HEK293 (cell line): ENCODE measurements around the gene CTBP1.

Experiments used
- CTCF ChIA-PET: fragments of 350-600 bp; formaldehyde crosslinking; extraction: SDS; loops from one replicate; lab custom pipeline; 2021; ENCODE audit warnings: antibody characterized with exemption; lab: Yijun Ruan, JAX
- POLR2A ChIA-PET: fragments of 300-600 bp; formaldehyde crosslinking; extraction: SDS; loops from one replicate; lab custom pipeline; 2020; ENCODE audit warnings: antibody characterized with exemption, inconsistent platforms; lab: Yijun Ruan, JAX
- H3K27ac ChIP-seq: fragments of 200-500 bp; sonication (Bioruptor generic); 2 replicates; pipeline ENCODE4 v1.5.1; 2014; ENCODE audit warnings: low read depth, low read length, control low read depth, inconsistent platforms; ENCODE audit errors: extremely low read depth
- H3K36me3 ChIP-seq, 2 experiments: fragments of 200-500 bp in 1 of 2; sonication (Bioruptor generic) in 1 of 2; 1 replicate in 1 of 2; 2 replicates in 1 of 2; pipeline ENCODE4 v1.5.1; 2014 to 2017; ENCODE audit warnings: inconsistent platforms in 2 of 2, low read length in 2 of 2; ENCODE audit not compliant: control insufficient read depth in 2 of 2, insufficient read depth in 1 of 2
- H3K4me1 ChIP-seq: fragments of 200-500 bp; sonication (Bioruptor generic); 2 replicates; pipeline ENCODE4 v1.5.1; 2014; ENCODE audit warnings: mild to moderate bottlenecking, low read length, inconsistent platforms; ENCODE audit not compliant: control insufficient read depth, insufficient read depth
- H3K4me3 ChIP-seq: 2 replicates; pipeline ENCODE4 v1.5.1; 2011; ENCODE audit warnings: low read depth, mild to moderate bottlenecking, control low read depth, low read length, moderate library complexity
- H3K9me3 ChIP-seq: fragments of 200-500 bp; sonication (Bioruptor generic); 2 replicates; pipeline ENCODE4 v1.5.1; 2014; ENCODE audit warnings: low read depth, low read length, inconsistent platforms; ENCODE audit not compliant: control insufficient read depth, insufficient read depth
- FEZF1 ChIP-seq: fragments of 450-650 bp; formaldehyde crosslinking; IDR thresholded peaks from 2 replicates; pipeline ENCODE4 v1.5.1; 2016; ENCODE audit warnings: missing biosample characterization, missing genetic modification characterization
- SCRT1 ChIP-seq: fragments of 450-650 bp; formaldehyde crosslinking; IDR thresholded peaks from 2 replicates; pipeline ENCODE4 v1.5.1; 2016; ENCODE audit warnings: missing biosample characterization, missing genetic modification characterization, borderline replicate concordance
- SETDB1 ChIP-seq: IDR thresholded peaks from one replicate; pipeline ENCODE4 v1.6.1; 2017; ENCODE audit warnings: mild to moderate bottlenecking, low read length, moderate library complexity, mixed read lengths; ENCODE audit not compliant: insufficient read length
- SP2 ChIP-seq: fragments of 450-650 bp; formaldehyde crosslinking; IDR thresholded peaks from 2 replicates; pipeline ENCODE4 v1.5.1; 2016; ENCODE audit warnings: missing biosample characterization, missing genetic modification characterization
- ZIC2 ChIP-seq: fragments of 450-650 bp; formaldehyde crosslinking; IDR thresholded peaks from 2 replicates; pipeline ENCODE4 v1.5.1; 2016; ENCODE audit warnings: missing biosample characterization, missing genetic modification characterization
- ZNF121 ChIP-seq: fragments of 450-650 bp; formaldehyde crosslinking; IDR thresholded peaks from 2 replicates; pipeline ENCODE4 v1.5.1; 2016; ENCODE audit warnings: missing biosample characterization, missing genetic modification characterization
- ZNF426 ChIP-seq: fragments of 450-650 bp; formaldehyde crosslinking; IDR thresholded peaks from 2 replicates; pipeline ENCODE4 v1.5.1; 2017; ENCODE audit warnings: missing biosample characterization, missing genetic modification characterization, mild to moderate bottlenecking, inconsistent platforms, moderate library complexity
- ZNF433 ChIP-seq: fragments of 450-650 bp; formaldehyde crosslinking; IDR thresholded peaks from 2 replicates; pipeline ENCODE4 v1.5.1; 2016; ENCODE audit warnings: missing biosample characterization, missing genetic modification characterization, low read depth
- ZNF558 ChIP-seq: fragments of 450-650 bp; formaldehyde crosslinking; IDR thresholded peaks from 2 replicates; pipeline ENCODE4 v1.5.1; 2016; ENCODE audit warnings: missing biosample characterization, missing genetic modification characterization
- ZNF610 ChIP-seq: fragments of 450-650 bp; formaldehyde crosslinking; IDR thresholded peaks from 2 replicates; pipeline ENCODE4 v1.5.1; 2016; ENCODE audit warnings: missing biosample characterization, missing genetic modification characterization, borderline replicate concordance
- ZNF768 ChIP-seq: fragments of 450-650 bp; formaldehyde crosslinking; IDR thresholded peaks from 2 replicates; pipeline ENCODE4 v1.5.1; 2018; ENCODE audit warnings: missing biosample characterization, mild to moderate bottlenecking, missing genetic modification characterization
- ZNF776 ChIP-seq: fragments of 450-650 bp; formaldehyde crosslinking; IDR thresholded peaks from 2 replicates; pipeline ENCODE4 v1.5.0; 2017; ENCODE audit warnings: missing biosample characterization, missing genetic modification characterization, borderline replicate concordance
- ZNF777 ChIP-seq: fragments of 450-650 bp; formaldehyde crosslinking; IDR thresholded peaks from 2 replicates; pipeline ENCODE4 v1.5.1; 2017; ENCODE audit warnings: missing biosample characterization, missing genetic modification characterization, borderline replicate concordance
- TF ChIP-seq, protein P1 (sequence below): fragments of 450-650 bp; formaldehyde crosslinking; IDR thresholded peaks from 2 replicates; pipeline ENCODE4 v1.5.1; 2016; ENCODE audit warnings: missing biosample characterization, missing genetic modification characterization, low read depth
- TF ChIP-seq, protein P2 (sequence below): fragments of 450-650 bp; formaldehyde crosslinking; IDR thresholded peaks from 2 replicates; pipeline ENCODE4 v1.5.1; 2017; ENCODE audit warnings: missing biosample characterization, missing genetic modification characterization
- TF ChIP-seq, protein P3 (sequence below): fragments of 450-650 bp; formaldehyde crosslinking; IDR thresholded peaks from 2 replicates; pipeline ENCODE4 v1.5.1; 2016; ENCODE audit warnings: missing biosample characterization, missing genetic modification characterization
- TF ChIP-seq, protein P4 (sequence below): fragments of 450-650 bp; formaldehyde crosslinking; optimal IDR thresholded peaks from 2 replicates; pipeline ENCODE3; 2016; ENCODE audit warnings: missing biosample characterization, mild to moderate bottlenecking, missing genetic modification characterization
- TF ChIP-seq, protein P5 (sequence below): fragments of 450-650 bp; formaldehyde crosslinking; IDR thresholded peaks from 2 replicates; pipeline ENCODE4; 2016; ENCODE audit warnings: missing biosample characterization, missing genetic modification characterization

Gene CTBP1

DNA sequence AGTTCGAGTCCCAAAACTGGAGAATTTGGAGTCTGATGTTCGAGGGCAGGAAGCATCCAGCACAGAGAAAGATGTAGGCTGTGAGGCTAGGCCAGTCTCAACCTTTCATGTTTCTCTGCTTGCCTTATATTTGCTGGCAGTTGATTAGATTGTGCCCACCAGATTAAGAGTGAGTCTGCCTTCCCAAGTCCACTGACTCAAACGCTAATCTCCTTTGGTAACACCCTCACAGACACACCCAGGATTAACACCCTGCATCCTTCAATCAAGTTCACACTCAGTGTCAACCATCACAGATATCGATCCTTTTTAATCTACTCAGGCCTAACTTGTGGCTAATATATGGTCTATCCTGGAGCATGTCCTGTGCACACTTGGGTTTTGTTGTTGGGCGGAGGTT is 22.8 kb upstream of the CTBP1 start:
- Histone ChIP-seq H3K4me3 (no peak overlapping the region), H3K9me3 (no peaks in the 10 kb centered on the region), H3K27ac (no peak overlapping the region), H3K4me1 (no peaks in the 10 kb centered on the region), H3K36me3 (no peaks in the 10 kb centered on the region)
- TF ChIP-seq, protein P1, sequence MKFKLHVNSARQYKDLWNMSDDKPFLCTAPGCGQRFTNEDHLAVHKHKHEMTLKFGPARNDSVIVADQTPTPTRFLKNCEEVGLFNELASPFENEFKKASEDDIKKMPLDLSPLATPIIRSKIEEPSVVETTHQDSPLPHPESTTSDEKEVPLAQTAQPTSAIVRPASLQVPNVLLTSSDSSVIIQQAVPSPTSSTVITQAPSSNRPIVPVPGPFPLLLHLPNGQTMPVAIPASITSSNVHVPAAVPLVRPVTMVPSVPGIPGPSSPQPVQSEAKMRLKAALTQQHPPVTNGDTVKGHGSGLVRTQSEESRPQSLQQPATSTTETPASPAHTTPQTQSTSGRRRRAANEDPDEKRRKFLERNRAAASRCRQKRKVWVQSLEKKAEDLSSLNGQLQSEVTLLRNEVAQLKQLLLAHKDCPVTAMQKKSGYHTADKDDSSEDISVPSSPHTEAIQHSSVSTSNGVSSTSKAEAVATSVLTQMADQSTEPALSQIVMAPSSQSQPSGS = no peak
- no peak for TF ChIP-seq SP2 (tag by site-specific recombination)
- no peak for TF ChIP-seq ZNF121 (tag by site-specific recombination)
- no peak for TF ChIP-seq ZNF558 (tag by site-specific recombination)
- TF ChIP-seq ZNF768 (tag by site-specific recombination) = no peak
- TF ChIP-seq, protein P2, sequence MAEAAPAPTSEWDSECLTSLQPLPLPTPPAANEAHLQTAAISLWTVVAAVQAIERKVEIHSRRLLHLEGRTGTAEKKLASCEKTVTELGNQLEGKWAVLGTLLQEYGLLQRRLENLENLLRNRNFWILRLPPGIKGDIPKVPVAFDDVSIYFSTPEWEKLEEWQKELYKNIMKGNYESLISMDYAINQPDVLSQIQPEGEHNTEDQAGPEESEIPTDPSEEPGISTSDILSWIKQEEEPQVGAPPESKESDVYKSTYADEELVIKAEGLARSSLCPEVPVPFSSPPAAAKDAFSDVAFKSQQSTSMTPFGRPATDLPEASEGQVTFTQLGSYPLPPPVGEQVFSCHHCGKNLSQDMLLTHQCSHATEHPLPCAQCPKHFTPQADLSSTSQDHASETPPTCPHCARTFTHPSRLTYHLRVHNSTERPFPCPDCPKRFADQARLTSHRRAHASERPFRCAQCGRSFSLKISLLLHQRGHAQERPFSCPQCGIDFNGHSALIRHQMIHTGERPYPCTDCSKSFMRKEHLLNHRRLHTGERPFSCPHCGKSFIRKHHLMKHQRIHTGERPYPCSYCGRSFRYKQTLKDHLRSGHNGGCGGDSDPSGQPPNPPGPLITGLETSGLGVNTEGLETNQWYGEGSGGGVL (tag by site-specific recombination) = no peak
- TF ChIP-seq, protein P3, sequence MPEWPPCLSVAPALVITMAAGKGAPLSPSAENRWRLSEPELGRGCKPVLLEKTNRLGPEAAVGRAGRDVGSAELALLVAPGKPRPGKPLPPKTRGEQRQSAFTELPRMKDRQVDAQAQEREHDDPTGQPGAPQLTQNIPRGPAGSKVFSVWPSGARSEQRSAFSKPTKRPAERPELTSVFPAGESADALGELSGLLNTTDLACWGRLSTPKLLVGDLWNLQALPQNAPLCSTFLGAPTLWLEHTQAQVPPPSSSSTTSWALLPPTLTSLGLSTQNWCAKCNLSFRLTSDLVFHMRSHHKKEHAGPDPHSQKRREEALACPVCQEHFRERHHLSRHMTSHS (tag by site-specific recombination) = no peak
- no peak for TF ChIP-seq ZIC2
- no peak for TF ChIP-seq ZNF610 (tag by site-specific recombination)
- no peak for TF ChIP-seq FEZF1 (tag by site-specific recombination)
- TF ChIP-seq SCRT1 = no peak
- no peak for TF ChIP-seq ZNF777 (tag by site-specific recombination)
- no peak for TF ChIP-seq ZNF433 (tag by site-specific recombination)
- TF ChIP-seq, protein P4, sequence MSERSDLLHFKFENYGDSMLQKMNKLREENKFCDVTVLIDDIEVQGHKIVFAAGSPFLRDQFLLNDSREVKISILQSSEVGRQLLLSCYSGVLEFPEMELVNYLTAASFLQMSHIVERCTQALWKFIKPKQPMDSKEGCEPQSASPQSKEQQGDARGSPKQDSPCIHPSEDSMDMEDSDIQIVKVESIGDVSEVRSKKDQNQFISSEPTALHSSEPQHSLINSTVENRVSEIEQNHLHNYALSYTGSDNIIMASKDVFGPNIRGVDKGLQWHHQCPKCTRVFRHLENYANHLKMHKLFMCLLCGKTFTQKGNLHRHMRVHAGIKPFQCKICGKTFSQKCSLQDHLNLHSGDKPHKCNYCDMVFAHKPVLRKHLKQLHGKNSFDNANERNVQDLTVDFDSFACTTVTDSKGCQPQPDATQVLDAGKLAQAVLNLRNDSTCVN (tag by site-specific recombination) = no peak
- TF ChIP-seq, protein P5, sequence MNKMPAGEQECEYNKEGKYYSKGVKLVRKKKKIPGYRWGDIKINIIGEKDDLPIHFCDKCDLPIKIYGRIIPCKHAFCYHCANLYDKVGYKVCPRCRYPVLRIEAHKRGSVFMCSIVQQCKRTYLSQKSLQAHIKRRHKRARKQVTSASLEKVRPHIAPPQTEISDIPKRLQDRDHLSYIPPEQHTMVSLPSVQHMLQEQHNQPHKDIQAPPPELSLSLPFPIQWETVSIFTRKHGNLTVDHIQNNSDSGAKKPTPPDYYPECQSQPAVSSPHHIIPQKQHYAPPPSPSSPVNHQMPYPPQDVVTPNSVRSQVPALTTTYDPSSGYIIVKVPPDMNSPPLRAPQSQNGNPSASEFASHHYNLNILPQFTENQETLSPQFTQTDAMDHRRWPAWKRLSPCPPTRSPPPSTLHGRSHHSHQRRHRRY (tag by site-specific recombination) = no peak
- TF ChIP-seq ZNF776 (tag by site-specific recombination) = no peak
- POLR2A ChIA-PET = no interaction called here
- CTCF ChIA-PET = no interaction called here

DNA sequence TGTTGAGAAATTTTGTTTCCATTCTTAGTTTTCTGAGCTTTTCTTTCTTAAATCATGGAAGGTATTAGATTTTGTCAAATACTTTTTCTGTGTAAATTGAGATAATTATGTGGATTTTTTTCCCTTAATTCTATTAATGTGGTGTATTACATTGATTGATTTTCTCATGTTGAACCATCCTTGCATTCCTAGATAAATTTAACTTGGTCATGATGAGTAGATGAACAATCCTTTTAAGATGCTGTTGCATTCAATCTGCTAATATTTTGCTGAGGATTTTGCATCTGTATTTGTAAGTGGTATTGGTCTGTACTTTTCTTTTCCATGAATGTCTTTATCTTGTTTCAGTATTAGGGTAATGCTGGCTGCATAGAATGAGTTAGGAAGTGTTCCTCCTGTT is 20.3 kb upstream of the CTBP1 start:
- Histone ChIP-seq H3K4me3 (no peak overlapping the region), H3K9me3 (no peaks in the 10 kb centered on the region), H3K4me1 (no peaks in the 10 kb centered on the region), H3K36me3 (no peaks in the 10 kb centered on the region; a peak in 1 of 3 replicates), H3K27ac (no peak overlapping the region)
- ChIA-PET CTCF (interaction anchor here (0.6 to 2.9 kb wide), 6 partner anchors 8 to 139 kb away, joined by 3 to 23 read pairs (median 6); no protein-coding TSS in a partner anchor), POLR2A (no interaction called here)
- TF ChIP-seq SETDB1 (peak; percentile 33), ZNF426 (no peak)
